Hematopoietic multipotent progenitor cell (in vitro differentiated cells): ENCODE results near the gene NAA60. TPM values are rescaled to one million over a fixed set of nuclear protein-coding genes. Genes with fewer than 3 reads are reported as not detected.

ENCODE experiments used
- DNase-seq, 3 donors: peaks; one replicate each; pipeline ENCODE4 v3.0.0-alpha.2; 2011 to 2015; ENCODE audit warnings: low read depth in 2 of 3, low spot score in 2 of 3
- total RNA-seq: library from RNA; depleted of rRNA; stranded (reverse); fragments of >200 nt; gene quantifications from one replicate; pipeline ENCODE4 v1.2.3, GENCODE V29; 2012

NAA60 gene
- total RNA-seq, 1 donor = 23.7 TPM

DNA sequence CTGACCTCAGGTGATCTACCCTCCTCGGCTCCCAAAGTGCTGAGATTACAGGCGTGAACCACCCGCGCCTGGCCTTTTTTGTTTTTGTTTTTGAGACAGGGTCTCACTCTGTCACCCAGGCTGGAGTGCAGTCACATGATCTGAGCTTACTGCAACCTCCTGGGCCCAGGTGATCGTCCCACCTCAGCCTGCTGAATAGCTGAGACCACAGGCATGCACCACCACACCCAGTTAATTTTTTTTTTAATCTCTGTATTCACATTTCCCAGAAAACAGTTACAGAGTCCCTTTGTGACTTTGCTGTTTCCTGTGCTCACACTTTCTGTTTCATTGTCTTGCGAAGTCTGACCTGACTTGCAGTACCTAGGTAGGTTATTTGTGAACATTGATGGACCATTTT, 60.0 kb downstream of the NAA60 start:
- DNase-seq = peak in 1 of 3 donors; percentile 13

DNA sequence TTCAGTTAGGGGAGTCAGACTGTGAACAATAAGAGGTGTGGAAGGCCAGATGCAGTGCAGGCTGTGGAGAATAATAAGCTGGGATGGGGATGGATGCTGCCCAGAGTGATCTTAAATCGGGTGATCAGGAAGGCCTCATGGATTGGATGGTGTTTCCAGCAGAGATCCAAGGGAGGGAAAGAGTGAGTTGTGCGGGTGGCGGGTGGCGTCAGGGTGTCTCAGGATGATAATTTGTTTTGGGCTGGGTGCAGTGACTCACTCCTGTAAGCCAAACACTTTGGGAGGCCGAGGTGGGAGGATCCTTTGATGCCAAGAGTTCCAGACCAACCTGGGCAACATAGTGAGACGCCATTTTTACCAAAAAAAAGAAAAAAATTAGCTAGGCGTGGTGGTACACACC, 65.3 kb downstream of the NAA60 start:
- no peak for DNase-seq

DNA sequence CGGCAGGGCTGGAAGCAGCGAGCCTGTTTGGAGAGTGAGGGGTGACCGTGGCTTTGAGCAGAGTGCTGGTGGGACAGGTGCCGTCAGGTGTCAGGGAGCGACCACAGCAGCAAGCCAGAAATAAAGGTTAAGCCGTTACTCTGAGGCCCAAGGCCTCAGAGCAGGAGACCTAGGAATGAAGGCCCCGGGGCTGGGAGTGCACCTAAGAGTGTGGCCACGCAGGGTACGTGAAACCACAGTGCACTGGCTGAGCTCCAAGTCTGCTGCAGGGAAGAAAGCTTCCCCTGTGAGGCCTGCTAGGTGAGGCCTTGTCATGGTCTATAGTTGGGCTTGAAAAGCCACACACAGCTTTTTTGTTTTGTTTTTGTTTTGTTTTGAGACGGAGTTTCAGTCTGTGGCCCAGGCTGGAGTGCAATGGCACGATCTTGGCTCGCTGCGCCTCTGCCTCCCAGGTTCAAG, 66.0 kb downstream of the NAA60 start:
- DNase-seq = peak; percentile 40 to 63 (median 50)

DNA sequence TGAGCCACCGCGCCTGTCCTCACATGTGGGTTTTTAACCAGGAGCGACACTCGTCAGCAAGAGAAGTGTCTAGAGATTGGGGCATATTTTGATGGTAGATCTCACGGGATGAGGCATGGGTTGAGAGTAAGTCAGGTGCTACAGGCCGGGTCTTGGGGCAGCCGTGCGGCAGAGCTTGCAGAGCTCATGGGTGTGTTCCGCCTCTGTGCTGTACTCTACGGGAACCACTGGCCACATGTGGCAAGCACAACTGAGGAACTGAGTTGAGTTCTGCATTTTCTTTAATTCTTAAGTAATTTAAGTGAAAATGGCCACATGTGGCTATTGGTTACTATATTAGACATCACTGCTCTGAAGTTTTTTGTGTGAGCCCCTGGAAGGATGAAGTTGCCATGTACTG, 66.9 kb downstream of the NAA60 start:
- no peak for DNase-seq

DNA sequence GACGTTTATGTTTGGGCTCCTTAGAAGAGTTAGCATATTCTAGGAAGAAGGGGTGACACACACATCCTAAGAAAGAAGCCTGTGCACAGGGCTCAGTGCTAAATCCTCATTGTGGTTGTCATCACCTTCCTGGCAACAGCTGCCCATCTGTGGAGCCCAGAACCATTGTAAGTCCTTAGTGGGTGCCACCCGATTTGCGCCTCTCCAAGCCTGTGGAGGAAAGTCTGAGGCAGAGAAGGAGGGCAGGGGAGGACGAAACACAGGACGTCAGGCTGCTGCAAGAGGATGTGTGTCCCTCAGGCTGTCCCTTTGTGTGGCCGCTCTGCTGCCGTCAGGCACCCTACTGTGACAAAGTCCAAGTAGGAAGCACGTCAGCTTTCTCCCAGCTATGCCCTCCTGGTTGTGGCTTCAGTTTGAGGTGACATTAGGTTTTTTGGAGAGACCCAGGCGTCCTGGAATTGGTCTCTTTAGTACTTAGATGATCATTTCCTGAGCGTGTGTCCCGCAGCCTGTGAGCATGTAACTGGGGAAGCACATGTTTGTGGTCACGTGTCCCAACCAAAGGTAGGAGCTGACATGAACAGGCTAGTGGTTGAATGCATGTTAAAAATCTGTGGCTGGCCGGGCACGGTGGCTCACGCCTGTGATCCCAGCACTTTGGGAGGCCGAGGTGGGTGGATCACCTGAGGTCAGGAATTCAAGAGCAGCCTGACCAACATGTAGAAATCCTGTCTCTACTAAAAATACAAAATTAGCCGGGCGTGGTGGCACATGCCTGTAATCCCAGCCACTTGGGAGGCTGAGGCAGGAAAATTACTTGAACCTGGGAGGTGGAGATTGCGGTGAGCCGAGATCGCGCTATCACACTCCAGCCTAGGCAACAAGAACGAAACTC, 68.1 kb downstream of the NAA60 start:
- DNase-seq = no peak

DNA sequence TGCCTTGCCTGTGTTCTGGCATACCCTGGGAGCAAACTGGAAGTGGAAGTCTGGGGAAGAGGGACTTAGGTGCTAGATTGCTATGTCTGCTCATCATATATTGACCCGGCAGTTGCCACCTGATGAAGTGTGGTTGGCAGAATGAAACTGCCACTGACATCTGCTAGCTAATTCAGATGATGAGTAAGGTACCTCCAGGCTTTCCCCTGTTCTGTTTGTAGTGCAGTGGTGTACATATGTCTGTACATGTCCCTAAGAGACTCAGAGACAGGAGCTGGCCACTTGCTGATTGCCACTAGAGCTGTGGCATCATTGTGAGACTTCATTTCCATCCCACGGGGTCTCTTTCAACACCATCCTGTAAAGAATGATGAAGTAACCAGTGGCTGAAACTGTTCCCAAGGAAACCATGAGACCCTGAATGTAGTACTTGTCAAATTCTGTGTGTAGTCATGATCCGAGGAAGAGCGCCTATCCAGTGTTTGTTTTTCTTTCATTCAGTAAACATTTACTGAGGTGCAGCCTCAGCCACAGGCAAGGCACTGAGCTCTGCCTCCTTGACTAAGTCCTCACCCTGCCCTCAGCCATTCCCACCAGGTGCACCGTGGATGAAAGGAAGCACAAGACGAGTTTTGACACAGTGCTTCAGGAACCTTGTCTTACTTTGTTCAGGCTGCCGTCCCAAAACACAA, 70.6 kb downstream of the NAA60 start:
- DNase-seq = no peak

DNA sequence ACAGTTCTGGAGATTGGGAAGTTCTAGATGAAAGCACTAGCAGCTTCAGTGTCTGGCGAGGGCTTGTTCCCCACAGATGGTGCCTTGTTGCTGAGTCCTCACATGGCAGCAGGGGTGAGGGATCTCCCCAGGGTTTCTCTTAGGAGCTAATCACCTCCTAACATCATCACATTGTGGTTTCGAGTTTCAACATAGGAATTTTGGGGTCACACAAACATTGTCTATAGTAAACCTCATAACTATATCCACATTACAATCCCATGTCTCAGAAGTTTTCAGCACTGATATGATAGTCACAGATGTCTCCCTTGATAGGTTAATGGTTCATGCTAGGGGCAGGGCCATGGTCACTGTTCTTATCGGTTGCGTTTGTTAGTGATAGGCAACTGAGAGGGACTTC, 71.1 kb downstream of the NAA60 start:
- no peak for DNase-seq

DNA sequence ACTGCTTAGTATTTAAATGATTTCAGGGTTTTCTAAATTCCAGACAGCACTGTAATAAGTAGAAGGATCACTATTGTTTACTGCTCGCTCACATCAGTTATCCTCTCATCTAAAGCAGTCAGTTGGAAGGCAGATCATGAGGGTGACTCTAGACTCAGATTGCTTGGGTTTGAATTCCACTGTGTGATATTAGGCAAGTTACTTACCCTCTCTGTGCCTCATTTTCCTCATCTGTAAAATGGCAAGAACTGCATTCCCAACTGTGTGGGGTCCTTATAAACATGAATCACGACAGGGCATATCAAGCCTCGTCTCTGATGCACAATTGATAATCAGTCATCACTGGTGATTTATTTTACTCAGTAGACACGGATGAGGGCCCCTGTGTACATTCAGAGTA, 72.4 kb downstream of the NAA60 start:
- no peak for DNase-seq

DNA sequence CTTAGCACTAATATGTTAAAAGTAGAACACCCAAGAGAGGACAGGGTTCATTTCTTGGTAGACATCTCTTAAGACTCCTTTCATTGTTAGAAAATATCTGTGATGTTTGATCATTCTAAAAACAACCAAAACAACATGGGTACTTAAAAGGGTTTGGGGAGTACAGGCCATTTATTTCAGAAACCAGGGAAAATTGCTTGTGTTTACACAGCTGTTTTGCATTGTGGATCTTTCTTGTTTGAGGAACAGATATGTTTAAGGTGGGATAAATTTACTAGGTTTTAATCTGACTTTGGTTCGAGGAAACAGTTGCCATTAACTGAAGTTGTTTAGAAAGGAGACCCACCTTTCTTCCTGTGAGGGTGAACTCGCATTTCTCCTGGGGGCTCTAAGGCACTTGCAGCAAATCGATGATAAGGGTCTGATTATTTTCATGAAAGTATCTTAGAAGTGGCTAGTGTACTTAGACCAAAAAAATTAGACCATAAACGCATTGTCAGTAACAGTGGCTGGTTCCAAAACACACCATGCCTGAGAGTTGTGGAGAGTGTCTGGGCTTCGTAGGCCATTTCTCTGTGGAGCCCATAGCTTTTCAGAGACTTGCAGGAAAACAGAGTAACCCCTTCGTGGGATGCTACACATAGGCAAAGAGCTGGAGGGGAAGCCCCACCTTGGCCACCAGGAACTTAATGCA, 75.0 kb downstream of the NAA60 start:
- no peak for DNase-seq

DNA sequence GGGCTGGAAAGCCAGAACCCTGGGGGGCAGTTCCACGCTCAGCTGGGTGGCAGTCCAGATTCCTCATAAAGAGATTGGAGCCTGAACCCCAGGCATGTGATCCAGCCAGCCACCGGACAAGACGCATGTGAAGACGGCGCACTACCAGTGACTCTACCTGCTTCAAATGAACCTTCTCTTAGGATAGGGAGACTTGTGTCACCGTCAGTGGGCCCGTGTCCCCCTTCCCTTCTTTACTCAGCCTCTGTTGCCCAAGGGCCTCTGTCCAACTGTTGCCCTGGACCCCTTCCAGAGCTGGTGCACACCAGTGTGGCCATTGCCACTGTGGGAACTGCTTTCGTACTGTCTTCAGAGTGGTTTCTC, 75.5 kb downstream of the NAA60 start:
- DNase-seq = no peak

DNA sequence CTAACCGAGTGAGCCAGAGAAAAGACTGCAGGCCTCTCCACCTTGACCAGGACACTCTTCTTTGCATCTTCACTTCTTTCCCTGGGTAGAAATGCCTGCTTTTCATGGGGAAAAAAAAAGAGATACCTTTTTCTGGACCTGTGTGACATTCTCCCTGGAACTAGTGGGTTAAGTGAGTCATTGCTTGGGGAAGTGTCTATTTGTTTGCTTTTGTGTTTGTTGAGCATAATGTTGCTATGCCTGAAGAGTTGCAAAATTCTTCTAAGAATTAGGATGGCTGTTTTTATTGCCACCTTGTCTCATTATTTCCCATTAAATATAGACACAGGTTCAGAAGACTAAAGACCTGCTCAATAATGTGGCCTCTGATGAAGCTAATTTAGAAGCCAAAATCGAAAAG, 76.1 kb downstream of the NAA60 start:
- DNase-seq = no peak

DNA sequence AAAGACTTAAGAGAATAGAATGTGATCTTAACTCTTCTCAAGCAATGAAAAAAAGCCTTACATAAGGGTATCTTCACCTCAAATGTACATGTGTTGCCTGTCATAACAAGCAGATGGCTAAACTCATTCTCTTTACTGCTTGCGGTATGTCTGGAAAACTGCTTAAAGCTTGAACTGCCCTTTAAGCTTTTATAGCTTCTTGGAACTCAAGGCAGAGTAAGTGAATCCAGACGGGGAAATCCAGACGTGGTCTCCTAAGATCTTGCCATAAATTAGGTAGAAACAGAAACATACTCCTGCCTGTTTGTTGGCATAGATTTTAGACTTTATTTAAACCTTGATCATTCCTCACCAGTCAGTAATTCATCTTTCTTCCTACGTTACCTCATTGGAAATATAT, 76.9 kb downstream of the NAA60 start:
- DNase-seq = no peak

DNA sequence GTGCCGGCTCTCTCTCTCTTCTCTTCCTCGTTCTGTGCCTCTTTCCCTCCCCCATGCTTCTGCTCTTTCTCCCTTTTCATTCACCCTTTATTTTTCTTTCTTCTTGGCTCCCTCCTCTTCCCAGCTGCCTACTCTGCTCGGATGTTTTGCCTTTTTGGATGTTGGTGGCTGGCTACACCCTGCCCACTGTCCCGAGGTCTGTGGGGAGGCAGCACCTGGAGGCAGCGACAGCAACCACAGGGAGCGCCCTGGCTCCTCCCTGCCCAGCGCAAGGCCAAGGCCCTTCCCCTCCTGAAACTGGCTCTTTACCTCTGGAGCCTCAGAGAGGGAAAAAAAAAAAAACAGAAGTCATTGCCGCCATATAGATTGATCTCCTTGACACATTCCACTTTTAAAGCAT, 77.4 kb downstream of the NAA60 start:
- DNase-seq = no peak

DNA sequence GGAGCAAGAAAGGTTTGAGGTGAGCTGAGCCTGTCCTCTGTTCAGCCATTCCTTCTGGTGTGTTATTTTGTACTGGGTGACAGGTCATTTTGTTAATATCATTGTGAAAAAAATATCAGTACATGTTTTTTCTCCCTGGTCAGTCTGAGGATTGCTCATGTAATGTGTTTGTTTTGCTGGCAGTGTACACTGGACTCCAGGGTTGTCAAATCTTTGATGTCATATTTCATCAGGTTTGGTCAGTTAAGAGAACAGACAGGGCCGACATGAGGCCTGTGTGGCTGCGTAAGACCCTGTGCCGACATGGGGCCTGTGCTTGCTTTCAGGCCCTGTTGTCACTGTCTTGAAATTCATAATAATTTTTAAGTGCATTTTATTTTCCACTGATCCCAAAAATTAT, 79.8 kb downstream of the NAA60 start:
- DNase-seq = no peak

DNA sequence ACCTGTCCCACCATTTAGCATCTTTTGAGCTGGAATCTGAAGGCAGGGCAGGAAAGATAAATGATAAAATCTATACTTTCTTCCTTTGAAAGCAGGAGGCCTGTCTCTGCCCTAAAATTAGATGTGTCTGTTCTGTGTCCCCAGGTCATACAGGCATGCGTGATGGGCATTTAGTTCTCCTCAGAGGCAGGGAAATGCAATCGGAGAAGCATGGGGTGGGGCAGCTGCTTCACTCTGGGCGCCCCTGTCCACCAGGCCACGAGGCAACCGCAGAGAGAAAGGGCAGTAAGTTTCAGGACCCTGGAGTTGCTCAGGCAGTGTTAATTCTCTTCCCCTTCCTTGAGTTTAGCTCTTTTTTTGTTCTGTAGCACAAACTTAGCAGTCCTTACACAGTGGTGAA, 82.5 kb downstream of the NAA60 start:
- no peak for DNase-seq

DNA sequence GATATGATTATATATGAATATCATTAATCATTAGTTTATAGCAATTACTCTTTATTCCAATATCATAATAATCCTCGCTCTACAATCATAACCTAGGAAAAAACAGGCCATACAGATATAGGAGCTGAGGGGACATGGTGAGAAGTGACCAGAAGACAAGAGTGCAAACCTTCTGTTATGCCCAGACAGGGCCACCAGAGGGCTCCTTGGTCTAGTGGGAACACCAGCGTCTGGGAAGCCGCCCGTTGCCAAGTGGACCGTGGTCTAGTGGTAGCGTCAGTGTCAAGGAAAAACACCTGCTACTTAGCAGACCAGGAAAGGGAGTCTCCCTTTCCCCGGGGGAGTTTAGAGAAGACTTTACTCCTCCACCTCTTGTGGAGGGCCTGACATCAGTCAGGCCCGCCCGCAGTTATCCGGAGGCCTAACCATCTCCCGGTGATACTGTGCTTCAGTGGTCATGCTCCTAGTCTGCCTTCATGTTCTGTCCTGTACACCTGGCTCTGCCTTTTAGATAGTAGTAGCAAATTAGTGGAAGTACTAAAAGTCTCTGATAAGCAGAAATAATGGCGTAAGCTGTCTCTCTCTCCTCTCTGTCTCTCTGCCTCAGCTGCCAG, 83.8 kb downstream of the NAA60 start:
- peak in 2 of 3 donors; percentile 40 to 51 for DNase-seq

DNA sequence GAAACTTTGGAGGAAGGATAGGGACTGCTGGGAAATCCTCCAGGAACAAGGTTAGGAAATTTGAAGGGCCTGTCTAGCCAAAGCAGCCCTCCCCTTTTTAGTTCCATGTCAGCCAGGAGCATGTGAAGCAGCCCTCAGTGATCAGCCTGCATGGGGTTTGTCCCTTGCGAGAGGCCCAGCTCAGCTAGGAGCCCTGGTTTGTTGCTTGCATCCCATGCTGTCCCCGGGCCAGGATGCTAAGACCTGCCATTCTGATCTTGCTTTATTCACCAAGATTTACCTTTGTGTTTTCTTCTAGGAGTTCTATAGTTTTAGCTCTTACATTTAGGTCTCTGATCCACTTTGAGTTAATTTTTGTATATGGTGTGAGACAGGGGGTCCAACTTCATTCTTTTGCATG, 84.9 kb downstream of the NAA60 start:
- DNase-seq = no peak

DNA sequence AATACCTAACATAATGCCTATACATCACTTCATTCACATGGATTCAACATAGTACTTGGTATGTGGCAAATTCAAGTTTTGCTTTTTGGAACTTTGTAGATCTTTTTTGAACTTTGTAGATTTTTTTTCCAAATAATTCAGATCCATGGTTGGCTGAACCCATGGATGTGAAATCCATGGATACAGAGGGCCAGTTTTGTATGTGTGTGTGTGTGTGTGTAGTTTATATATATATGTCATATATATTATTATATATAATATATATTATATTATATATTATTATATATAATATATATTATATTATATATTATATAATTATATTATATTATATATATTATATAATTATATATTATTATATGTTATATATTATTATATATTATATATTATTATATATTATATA, 85.7 kb downstream of the NAA60 start:
- no peak for DNase-seq

DNA sequence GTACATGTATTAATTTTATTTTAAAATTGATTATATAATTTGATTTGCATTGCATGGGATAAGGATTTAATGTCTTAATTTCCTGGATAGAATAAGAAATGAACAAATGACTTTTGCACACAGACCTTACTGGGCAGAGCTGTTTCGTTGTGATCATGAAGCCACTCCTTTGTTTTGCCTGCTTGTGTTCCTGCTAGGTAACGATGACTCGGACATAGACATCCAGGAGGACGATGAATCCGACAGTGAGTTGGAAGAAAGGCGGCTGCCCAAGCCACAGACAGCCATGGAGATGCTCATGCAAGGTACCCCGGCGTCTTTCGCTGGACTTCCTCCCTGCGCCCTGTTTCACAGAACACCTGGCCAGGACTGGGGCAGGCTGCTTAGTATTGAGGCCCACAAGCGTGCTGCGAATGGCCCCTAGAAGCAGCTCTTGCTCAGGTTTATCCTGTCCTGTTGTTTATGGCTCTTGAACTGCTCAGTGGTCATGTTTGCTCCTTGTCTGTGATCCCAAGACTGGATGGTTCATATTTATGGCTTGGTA, 87.0 kb downstream of the NAA60 start:
- DNase-seq = no peak

DNA sequence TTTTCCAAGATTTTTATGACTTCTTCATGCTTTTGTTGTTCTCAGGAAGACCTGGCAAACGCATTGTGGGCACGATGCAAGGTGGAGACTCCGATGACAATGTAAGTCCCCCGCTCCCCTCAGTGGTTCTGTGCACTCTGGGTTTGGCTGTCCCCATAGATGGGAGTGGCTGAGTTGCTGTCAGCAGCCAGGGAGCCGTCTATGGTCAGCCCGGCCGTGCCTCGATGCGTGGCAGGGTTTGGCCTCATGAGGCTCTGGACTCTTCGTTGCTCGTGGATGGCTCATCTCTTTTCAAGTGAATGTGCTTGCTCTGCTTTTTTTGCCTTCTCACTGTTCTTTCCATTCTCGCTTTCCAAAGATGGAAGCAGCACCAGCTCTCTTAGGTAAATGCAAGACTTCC, 89.3 kb downstream of the NAA60 start:
- DNase-seq = no peak

DNA sequence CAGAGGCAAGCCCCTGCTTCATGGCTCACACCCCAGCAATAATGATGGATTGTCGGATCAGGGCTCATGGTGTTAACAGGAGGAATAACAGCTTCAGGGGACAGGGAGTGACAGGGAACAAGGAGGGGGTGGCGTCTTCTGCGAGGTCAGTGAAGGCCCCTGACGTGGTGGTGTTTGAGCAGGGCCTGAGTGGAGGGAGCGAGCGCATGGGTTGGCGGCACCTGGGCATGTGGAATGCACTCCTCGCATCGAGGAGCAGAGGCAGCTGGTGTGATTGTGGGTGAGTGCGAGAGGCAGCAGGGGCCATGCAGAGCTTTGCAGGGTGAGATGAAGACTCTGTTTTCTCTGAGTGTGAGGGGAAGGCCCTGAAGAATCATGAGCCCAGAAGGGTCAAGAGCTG, 90.6 kb downstream of the NAA60 start:
- DNase-seq = no peak
